C4-2B (cell line): ENCODE measurements around the gene OSBPL5.

Experiments used
- CTCF ChIP-seq: fragments of 450-650 bp; conservative IDR thresholded peaks from 2 replicates; pipeline ENCODE4 v1.5.1; 2017; ENCODE audit warnings: mild to moderate bottlenecking
- ZFX ChIP-seq: fragments of 450-650 bp; IDR thresholded peaks from 2 replicates; pipeline ENCODE4 v1.6.1; 2017

GRCh38 chr11:3052109-3052479 lies 113.0 kb downstream of the OSBPL5 start:
- TF ChIP-seq CTCF = no peak
- no peak for TF ChIP-seq ZFX
